ENCODE results near the gene PCSK6. TPM values are rescaled to one million over a fixed set of nuclear protein-coding genes. Genes with fewer than 3 reads are reported as not detected.
A peak's percentile ranks its signal among the peaks of the same experiment; 100 is the strongest.

PCSK6 gene
- total RNA-seq, 4 donors from 2014 or later, result 9.7 to 20.5 (median 13.1) TPM

DNA sequence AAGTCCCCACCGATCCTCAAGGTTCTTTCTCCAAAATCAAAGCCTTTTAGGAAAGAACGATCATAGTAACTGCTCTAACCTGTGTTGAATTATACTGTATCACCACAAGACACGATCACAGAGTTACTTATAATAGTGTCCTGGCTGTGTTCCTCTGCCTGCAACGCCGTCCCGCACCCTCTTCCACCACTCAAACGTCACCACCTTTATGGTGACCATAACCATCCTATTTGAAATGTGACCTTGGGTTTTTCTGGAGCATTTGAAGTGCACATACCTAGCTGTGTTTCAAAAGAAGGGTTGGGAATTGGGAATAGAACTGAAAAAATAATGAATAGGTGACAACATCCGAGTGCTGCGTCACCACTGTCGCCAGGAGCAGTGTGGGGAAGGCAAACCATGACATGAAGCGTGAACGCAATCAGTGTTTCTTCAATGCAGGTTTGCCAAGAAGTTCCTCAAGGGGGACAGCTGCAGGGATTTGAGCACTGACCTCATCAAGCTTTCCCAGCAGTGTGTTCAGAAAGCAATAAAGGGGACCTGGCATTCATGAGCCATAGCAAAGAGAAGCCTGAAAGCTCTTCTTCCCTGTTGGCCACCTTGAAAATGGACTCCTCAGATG lies 211.5 kb downstream of the PCSK6 start:
- ATAC-seq (ENCODE audit: low FRiP score) (no peak), DNase-seq (ENCODE audit: low spot score) (no peak)
- TF ChIP-seq, protein P1, sequence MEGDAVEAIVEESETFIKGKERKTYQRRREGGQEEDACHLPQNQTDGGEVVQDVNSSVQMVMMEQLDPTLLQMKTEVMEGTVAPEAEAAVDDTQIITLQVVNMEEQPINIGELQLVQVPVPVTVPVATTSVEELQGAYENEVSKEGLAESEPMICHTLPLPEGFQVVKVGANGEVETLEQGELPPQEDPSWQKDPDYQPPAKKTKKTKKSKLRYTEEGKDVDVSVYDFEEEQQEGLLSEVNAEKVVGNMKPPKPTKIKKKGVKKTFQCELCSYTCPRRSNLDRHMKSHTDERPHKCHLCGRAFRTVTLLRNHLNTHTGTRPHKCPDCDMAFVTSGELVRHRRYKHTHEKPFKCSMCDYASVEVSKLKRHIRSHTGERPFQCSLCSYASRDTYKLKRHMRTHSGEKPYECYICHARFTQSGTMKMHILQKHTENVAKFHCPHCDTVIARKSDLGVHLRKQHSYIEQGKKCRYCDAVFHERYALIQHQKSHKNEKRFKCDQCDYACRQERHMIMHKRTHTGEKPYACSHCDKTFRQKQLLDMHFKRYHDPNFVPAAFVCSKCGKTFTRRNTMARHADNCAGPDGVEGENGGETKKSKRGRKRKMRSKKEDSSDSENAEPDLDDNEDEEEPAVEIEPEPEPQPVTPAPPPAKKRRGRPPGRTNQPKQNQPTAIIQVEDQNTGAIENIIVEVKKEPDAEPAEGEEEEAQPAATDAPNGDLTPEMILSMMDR (IDR thresholded peaks at IDR 0.05), result no peak

DNA sequence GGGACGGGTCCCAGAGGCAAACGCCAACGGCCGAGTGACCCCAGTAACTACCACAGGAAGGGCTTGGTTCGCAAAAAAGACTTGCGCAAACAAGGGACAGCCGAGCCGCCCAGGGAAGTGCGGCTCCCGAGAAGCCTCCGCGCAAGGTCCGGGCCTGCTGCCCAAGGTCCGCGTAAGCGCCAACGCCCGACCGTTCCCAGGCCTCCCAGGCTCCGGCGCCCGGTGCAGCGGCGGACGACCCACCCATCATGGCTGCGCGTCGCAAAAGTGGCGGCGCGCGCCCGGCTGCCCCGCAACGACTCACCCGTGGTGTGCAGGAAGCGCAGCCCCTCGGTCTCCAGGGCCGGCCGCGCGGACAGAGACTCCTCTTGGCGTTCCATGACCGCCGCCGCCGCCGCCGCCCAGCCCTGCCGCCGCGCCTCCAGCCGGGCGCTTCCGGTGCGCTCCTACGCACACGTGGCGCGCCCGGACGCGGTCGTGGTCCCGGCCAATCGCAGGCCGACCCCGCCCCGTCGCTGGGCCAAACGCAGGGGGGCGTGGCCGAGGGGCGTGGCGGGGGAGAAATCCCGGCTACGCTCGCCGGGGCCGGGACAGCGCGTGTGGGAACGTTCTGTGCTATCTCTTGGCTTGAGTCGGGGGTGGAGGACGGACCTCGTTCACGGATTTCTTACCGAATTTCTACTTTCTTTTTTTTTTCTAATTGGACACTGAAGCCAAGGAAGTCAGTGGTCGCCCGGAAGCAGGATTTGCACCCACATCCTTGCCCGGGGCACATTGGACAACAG lies 212.3 kb downstream of the PCSK6 start, which contains the start of gene SELENOS:
Gene SELENOS, minus strand, starts transcription at position 448 of the 785 bp plus-strand sequence. Its CDS starts 68 bp downstream, at position 380.
- ATAC-seq (ENCODE audit: low FRiP score) (peak; percentile 96), DNase-seq (ENCODE audit: low spot score) (peak; percentile 83)
- TF ChIP-seq, protein P1 (IDR thresholded peaks at IDR 0.05), result no peak

DNA sequence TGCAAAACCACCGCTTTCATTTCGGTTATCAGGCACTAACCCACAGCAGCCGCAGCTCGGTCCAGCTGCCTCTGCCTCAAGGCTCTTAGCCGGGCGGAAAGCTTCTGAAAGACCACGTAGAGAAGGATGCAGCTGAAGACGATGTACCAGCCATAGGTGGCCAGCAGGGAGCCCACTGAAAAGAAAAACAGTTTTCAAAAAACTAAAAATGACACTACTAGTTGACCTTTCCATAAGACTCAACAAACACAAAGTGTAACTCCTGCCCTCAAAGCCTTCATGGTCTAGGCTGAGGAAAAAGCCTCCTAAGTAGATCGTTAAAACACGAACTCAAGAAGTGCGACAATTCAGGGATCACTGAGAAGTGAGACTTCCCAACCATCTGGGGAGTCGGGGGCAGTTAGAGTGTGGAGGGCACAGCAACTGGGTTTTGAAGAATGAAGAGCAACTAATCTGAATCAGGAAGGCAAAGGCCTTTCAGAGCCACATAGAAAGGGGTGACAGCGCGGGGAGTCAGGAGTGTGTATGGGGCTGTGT lies 212.9 kb downstream of the PCSK6 start:
- ATAC-seq (ENCODE audit: low FRiP score) (no peak), DNase-seq (ENCODE audit: low spot score) (no peak)
- TF ChIP-seq, protein P1 (IDR thresholded peaks at IDR 0.05), result no peak

DNA sequence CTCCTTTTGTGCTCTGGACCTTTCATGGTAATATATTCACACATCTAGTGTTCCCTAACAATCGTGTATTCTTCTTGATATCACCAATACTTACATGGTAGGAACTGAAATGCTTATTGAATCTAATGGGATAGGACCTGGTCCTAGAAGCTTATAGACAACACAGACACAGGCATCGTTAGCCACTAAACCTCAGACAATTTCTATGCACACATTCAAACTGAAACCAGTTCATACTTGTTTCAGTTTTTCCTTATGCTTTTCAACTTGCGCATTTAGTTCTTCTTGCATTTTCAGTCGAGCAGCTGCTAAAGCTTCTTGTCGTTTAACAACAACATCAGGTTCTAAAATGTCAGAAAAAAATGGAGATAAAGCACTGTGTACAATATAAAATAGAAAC lies 214.5 kb downstream of the PCSK6 start:
- TF ChIP-seq, protein P1 (IDR thresholded peaks at IDR 0.05), result no peak
- DNase-seq (ENCODE audit: low spot score) (no peak), ATAC-seq (ENCODE audit: low FRiP score) (no peak)

DNA sequence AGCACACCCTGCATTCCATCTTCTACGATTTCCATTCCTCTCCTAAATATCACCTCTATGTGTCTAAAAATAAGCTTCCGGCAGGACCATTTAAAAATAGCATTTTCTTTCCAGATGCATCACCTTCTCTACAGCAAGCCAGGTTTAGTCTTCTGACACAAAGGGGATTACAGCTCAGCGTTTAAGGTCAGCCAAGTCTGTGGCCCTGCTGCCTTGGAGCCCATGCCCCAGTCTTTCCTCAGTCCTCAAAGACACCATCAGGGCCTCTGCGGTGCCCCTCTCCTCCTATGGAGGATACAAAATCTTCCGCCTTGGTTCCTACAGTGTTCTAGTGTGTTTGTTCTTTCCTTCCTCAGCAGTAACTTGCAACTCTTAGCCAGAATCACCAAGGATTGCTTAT lies 216.0 kb downstream of the PCSK6 start:
- DNase-seq (ENCODE audit: low spot score), result no peak
- TF ChIP-seq, protein P1 (IDR thresholded peaks at IDR 0.05), result no peak
- ATAC-seq (ENCODE audit: low FRiP score), result no peak

DNA sequence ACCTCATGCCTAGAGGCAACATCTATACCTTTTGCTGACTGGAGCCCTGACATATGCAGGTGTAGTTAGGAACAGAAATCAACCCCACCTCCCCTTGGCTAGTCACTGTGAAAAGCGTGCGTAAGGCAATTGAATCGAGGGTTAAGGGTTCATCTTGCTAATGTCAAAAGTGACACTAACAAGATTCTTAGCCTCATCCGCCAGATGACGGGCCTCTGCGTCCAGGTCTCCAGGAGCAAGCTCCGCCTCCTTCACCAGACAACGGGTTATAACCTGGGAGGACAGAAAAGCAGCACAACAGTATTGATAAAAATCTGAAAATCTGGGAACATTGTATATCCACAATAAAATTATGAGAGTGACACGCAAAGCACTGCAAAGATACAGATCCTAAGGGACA lies 216.9 kb downstream of the PCSK6 start:
- ATAC-seq (ENCODE audit: low FRiP score) (no peak), DNase-seq (ENCODE audit: low spot score) (no peak)
- TF ChIP-seq, protein P1 (IDR thresholded peaks at IDR 0.05), result no peak

All from omental fat pad (tissue), 4 donors.